Putamen (tissue), 1 donor: Measurements from ENCODE around the gene CNNM1.

Source experiments
- DNase-seq: peaks from one replicate; pipeline ENCODE4 v3.0.0-alpha.2; 2016; ENCODE audit warnings: low spot score

CNNM1 gene

DNA sequence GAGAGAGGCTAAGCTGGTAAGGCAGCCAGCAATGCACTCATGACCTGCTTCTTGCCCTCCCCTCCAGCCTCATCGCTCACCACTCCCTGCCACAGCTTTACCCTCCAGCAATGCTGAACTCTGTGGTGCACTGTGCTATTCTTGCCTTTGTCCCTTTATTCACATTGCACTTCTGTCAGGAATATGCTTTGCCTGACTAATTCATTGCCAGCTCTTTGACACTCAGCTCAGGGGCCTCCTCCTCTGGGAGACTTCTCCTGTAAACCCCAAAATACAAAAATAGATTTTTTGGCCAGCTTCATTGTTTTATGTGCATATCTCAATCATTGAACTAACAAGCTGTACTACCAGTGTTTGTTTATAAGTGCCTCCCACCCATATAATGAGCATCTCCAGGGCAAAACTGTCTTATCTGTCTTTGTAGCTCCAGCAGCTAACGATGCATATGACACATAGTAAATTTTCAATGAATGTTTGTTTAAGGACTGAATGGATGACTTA is 8.2 kb downstream of the CNNM1 start:
- no peak for DNase-seq

DNA sequence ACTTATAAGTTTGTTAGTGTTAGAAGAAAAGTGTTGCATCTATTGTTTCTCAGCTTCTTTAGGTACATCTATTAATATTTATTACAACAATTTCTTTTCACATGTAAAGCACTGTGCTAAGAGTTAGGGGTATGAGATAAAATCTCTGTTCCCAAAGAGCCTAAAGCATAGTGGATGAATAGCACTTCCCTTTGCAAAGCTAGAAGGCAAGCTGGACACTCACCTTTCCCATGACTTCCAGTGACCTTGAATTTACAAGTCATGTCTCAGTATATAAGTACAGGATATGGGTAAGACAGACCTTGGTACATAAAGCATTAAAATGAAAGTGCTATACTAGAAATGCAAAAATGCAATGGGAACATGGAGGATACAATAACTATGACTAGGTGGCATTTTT is 8.7 kb downstream of the CNNM1 start:
- DNase-seq = no peak

DNA sequence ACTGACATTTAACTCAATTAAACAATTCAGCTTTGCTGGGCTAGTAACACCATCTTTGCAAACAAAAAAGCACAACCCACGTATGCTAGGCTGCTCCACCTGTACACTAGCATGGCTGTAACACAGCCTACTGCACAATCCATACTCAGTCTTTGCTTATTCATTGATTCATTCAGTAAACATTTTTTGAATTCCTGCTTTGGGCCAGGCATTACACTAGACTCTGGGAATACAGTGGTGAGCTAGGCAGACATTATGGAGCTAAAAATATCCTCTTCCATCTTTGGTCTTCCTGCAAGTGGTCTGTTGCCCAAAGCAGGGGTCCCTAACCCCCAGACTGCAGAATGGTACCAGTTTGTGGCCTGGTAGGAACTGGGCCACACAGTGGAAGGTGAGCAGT is 9.9 kb downstream of the CNNM1 start:
- DNase-seq = no peak

DNA sequence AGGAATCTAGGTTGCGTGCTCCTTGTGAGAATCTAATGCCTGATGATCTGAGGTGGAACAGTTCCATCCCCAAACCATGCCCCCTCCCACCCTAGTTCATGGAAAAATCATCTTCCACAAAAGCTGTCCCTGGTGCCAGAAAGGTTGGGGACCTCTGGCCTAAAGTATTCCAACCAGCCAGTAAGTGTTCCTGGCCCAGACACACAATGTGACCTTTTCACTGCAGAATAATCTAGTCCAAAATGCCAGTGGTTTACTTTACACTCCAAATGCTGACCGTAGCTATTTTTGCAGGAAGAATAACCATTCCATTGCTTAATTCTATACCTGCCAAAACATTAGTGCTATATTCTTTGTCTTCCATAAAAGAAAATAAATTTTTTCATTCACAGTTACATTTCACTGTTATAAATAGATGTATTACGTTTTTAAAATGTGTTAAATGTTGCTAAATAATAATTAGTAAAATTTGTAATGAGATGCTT is 10.4 kb downstream of the CNNM1 start:
- no peak for DNase-seq

DNA sequence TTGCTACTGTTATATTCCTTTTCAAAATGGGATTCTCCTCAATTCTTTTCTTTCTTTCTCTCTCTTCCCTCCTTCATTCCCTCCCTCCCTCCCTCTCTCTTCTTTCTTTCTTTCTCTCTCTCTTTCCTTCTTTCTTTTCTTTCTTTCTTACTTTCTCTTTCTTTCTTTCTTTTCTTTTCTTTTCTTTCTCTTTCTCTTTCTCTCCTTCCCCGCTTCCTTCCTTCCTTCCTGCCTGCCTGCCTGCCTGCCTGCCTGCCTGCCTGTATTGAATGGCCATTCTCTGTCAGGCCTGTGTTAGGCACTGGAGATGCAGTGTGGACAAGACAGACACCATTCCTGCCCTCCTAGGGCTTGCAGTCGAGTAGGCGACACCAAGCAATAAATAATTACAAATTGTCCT is 11.5 kb downstream of the CNNM1 start:
- no peak for DNase-seq

- no peak for DNase-seq
Observed at GRCh38 chr10:99341248-99341647, 12.1 kb downstream of the CNNM1 start.

GRCh38 chr10:99341860-99342490 is 12.8 kb downstream of the CNNM1 start:
- DNase-seq = no peak

DNA sequence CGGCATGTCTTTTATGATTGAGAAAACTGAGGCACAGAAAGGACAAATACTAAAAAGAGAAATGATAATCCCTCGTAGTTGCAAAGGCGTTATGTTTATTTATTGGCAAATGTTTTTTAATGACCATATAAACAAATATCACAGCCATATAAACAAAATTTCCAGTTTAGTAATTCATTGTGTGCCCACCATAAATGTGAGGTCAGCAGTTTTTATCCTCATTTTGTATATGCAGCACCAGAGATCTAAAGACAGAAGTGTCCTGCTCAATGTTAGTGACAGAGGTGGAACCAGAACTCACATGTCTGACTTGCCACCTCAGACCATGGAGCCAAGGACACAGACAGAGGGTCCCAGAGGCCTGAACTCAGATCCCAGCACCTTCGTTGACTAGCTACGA is 14.1 kb downstream of the CNNM1 start:
- no peak for DNase-seq

- no peak for DNase-seq
Observed at GRCh38 chr10:99344715-99345114, 15.6 kb downstream of the CNNM1 start.

DNA sequence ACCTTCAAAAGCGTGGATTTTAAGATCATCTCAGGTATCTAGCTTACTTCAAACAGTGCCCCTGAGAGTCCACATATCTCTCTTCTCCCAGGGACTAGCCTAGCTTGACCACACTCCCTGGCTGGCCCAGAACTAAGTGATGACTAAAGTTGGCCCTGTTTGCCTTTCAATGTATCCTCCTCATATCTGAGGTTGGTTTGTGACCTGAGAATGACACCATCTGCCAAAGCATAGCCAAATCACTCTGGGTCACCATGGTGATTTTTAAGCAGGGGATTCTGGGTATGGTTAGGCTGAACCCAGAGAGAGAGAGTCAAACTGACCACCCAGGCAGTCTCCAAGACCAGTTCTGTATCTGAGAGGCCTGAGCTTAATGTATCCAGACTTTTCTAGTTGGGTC is 16.2 kb downstream of the CNNM1 start:
- DNase-seq = no peak

- no peak for DNase-seq
Observed at GRCh38 chr10:99346247-99346646, 17.1 kb downstream of the CNNM1 start.

DNA sequence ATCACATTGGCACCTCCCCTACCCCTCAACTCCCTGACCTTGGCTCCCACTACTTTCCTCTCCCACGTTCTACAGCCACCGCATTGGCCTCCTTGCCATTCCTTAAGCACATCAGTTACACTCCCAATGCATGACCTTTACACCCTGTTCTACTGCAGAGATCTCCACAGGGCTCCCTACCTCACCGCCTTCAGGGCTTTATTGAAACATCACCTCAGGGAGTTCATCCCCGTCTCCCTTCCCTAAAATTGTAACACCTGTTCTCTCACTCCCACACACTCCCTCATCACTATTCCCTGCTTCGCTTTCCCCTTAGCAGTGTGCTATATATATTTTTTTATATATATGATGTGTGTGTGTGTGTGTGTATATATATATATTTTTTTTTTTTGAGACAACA is 18.5 kb downstream of the CNNM1 start:
- DNase-seq = no peak

DNA sequence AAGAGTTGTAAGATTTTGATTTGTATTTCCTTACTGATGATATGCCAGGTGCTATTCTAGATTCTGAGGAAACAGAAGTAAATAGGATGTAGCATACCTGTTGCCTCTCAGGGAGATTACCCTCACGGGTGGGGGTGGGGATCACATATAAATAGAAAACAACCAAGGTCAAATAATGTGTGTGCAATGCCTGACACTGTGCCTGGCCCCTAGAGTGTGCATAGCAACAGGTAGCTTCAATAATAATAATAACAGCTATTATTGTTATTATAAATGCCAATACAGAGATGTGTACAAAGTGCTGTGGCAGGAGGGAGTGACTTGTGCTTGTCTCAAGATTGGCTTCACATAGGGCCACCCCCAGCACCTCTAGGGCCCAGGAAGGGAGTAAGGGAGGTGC is 24.0 kb downstream of the CNNM1 start:
- DNase-seq = no peak

DNA sequence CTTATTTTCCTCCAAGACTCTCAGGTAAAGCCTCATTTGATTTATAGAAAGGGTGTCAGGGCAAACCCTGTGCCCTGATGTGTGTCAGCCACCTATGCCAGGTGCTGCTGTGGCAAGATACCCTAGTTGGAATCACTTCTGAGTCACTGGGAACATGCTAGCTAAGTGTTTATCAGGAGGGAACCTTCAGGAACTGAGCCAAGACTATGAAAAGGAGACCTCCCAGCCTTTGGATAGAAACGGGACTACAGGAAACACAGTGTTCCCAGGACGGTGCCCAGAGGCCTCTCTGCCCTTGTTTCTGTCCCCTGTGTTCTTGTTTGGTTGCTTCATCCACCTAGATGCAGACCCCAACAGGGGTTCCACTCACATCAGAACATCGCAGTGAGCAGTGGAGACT is 28.5 kb downstream of the CNNM1 start:
- no peak for DNase-seq

DNA sequence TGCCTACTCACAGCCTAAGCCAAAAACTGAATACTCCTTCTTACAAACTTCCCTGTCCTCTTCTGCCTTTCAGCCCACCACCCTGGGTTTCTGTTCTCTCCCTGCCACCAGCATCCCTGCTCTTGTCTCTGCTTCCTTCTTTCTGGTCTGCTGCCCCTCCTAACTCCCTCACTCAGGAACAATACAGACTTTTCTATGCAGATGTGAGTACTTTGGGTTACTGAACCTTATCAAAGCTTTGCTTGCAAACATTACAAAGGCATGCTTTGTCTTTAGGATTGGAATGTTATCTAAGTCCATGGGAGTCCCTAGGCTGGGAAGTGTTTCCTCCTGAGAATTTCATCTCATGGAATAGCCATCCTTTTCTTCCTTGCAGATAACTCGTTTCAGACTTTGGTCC is 28.9 kb downstream of the CNNM1 start:
- DNase-seq = no peak

GRCh38 chr10:99360934-99361333 is 31.8 kb downstream of the CNNM1 start:
- no peak for DNase-seq

- no peak for DNase-seq
Observed at GRCh38 chr10:99364125-99364524, 35.0 kb downstream of the CNNM1 start.

GRCh38 chr10:99365311-99365710 is 36.2 kb downstream of the CNNM1 start:
- DNase-seq = no peak

- DNase-seq = no peak
Observed at GRCh38 chr10:99365736-99366135, 36.6 kb downstream of the CNNM1 start.

GRCh38 chr10:99366666-99367065 is 37.5 kb downstream of the CNNM1 start:
- no peak for DNase-seq

- DNase-seq = no peak
Observed at GRCh38 chr10:99368646-99369045, 39.5 kb downstream of the CNNM1 start.

- DNase-seq = no peak
Observed at GRCh38 chr10:99369126-99369525, 40.0 kb downstream of the CNNM1 start.

DNA sequence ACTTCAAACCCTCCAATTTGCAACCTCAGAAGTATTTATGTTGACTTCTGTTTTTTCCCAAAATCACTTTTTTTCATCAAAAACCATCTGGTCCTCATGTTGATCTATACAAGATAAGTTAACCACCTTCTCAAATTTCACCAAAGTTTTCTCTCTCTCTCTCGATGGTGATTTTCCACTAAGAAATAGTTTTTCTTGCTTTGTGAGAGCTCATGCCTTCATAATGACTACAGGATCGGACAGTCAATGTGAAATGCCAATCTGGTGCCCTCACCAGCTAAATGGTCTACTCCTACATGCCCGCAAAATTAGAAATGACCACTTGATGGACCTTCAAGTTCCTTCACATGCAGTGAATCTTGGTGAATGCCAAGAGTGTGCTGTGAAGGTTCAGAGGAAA is 40.4 kb downstream of the CNNM1 start:
- no peak for DNase-seq

DNA sequence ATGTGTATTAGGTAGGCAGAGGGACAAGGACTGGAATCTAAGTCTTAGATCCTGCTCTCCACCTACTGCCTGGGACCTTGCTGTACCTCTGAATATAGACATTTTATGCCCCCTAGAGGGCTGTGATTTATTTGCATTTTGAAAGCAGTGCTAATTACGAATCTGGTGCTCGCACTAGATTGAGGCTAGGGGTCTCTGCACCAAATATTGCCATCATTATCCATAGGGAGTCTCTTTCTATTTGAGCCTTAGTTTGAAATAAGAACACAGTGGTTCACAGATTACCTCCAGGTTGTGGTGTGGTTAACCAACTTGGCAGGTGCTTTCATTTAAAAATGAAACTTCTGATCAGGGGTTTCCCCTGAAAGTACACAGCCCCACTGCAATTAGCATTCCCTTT is 41.8 kb downstream of the CNNM1 start:
- DNase-seq = no peak
